SHP77 (cell line): Measurements from ENCODE around the gene NFKB2.

Source experiments
- DNase-seq, 2 experiments: peaks; one replicate each; lab custom pipeline; 2025; lab: John Stamatoyannopoulos, UW

NFKB2 gene

DNA sequence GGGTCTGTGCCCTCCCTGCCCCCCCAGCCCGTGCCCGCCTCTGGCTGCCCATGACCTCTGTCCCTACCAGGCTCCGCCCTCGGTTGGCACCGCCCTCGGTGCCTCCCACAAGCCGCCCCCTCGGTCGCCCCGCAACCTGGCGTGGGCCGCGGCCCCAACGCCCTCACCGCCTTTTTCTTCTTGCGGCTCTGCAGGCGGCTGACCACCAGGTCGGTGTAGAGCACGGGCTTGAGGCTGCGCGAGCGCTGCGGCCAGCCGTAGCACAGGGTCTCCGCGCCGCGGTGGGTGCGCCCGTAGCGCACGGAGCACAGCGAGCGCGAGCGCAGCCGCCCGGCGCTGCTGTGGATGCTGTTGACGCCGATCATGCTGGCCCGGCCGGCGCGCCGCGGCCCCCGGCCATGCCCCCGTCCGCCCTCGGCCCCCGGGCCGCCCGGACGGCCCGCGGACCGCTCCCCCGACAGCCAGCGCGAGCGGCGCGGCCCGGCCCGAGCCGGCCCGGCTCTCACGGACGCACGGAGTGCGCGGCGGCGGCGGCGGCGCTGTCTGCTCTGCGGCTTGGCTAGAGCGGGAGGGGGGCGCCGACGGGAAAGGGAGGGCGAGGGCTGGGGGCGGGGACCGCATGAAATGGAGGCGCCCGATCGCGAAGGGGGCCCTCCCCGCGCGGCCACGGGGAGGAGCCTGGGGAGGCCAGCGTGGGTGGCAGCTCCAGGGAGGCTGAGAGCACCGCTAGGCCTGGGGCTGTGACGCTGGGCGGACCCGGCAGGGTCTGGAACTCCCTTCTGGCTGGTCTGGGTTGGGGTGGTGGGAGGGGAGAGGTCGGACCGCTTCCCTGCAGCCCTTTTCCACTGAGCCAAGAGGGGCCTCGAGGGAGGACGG is 13.5 kb downstream of the NFKB2 start:
- no peak for DNase-seq

DNA sequence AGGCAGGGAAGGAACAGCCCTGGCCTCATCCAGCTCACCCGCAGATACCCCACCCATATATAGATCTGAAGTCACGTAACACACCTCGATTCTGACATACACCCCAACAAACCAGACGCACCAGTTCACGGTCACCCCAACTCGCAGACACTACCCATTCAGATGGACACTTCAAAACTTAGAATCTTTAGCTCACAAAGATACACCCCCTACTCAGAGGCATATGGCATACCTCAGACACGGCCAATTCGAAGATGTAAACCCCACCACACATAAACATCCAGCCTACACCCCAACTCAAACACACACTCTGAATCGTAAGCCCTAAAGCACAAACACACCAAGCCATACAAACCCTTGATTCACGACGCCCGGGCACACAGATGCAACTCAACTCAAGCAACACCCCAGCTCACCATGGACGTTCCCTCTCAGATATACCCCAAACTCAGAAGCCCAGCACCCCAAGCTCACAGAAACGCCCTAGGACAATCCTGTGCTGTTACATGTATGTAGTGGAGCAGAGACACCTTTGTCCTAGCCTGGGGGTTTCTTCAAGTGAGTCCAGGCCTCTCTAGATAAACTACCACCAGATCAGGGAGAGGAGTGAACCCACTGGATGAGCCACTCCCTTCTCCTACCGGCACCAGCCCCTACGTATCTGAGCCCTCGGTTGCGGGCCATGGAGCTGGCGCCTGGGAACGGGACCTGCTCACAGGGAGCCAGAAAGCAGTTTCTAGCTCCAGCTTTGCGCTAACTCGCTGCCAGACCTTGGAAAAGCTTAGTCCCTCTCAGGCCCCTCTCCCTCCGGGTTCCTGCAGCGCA is 14.3 kb downstream of the NFKB2 start:
- DNase-seq: no peak

DNA sequence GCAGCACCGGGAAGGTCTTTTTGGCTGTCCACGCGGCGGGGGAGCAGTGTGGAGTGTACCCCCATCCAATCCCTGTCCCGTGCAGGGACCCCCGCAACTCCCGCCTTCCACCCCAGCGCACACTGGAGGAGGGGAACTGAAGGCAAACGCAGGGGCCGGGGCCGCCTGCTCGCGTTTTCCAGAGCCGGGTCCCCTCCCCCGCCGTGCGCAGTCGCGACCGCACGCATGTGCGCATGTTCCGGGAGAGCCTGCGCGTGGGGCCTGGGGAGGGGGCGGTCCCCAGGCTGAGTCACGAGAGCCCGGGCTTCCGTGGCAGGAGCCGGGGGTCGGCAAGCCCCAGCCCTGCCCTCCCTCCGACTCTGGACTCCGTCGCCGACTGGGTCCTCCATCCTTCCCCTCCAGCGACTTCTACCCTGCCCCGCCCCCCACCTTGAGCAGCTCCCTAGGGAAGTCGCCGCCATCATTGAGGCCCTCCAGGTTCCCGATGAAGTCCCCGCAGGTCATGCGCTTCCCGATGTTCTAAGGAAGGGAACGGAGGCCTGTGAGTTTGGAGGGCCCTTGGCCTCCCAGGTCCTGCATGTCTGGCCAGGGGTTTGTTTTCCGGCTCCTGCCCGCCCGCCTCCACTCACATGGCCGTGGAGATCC is 15.0 kb downstream of the NFKB2 start:
- DNase-seq: no peak

DNA sequence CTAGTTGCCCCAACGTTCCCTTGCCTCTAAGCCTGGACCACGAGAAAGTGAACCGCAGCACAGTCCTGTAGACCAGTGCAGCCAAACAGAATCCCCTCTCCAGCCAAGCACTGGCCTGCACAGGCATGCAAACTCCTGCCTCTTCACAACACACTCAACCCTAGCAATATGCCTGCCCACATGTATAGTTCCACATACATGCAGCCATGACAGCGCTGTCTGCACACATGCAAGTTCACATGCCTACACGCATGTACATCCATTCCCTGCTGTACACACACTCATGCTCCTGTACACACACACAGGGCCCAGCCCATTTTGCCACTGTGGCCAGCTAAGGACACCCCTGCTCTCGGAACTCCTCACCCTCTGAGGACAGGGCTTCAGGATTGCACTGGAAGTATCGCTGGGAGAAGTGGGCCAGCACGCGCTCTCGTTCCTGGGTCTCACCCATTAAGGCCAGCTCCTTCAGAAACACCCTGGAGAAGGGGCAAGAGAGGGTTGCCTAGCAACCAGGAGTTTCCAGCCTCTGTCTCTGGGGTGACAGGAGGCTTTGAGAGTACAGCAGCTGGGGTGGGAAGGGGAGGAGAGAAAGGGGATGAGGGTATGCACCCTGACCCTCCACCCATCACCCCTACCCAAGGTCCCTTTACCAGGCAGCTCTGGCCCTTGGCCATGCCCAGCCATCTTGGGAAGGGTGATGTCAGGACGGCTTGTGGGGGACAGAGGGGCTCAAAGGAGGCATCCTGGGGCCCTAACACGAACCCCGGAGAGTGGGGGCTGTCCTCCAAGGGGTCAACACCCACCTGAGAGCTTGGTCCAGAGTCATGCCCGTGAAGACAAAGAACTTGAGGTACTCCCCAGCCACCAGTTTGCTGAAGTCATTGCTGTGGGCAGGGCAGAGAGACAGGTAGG is 16.1 kb downstream of the NFKB2 start:
- no peak for DNase-seq

DNA sequence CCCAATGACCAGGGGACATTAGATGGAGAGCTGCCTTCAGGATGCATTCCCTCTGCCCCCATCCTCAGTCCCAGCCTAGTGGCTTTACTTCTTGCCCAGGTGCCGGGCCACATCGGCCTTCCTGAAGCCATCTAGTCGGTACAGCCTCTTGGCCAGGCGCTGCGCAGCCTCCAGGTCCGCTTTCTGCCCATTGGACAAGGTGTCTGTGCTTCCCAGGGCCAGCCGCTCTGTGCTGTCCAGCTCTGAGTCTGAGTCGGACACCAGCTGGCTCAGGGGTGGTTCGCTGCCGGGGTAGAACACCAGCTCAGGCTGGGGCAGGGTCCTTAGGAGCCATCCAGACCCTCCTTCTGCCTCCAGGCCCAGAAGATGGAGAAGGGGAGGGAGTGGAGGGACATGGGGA is 16.8 kb downstream of the NFKB2 start:
- DNase-seq: no peak

DNA sequence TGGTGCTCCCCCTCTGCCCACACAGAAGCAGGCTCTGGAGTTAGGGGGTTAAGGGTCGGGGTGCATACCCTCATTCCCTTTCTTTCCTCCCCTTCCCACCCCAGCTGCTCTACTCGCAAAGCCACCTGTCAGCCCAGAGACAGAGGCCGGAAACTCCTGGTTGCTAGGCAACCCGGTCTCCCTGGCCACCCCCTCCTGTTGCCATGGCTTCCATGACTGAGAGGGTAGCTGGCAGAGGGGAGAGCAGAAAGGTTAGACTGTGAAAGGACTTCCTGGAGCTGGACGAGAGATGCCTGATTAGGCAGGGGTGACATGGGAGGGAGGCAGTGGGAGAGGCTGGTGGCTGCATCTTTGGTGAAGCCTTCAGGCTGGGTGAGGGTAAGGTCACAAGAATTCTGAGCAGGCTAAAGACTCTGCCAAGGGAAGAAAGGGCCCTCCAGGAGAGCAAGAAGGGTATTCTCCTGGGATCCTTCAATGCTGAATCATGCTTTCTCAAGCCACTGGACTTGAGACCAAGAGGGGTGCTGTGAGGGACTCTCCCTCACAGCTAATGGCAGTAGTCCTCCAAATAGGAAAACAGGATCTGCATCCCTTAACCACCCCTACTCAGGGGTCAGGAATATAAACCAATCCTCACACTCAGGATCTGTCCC is 17.7 kb downstream of the NFKB2 start:
- DNase-seq: peak; percentile 85

DNA sequence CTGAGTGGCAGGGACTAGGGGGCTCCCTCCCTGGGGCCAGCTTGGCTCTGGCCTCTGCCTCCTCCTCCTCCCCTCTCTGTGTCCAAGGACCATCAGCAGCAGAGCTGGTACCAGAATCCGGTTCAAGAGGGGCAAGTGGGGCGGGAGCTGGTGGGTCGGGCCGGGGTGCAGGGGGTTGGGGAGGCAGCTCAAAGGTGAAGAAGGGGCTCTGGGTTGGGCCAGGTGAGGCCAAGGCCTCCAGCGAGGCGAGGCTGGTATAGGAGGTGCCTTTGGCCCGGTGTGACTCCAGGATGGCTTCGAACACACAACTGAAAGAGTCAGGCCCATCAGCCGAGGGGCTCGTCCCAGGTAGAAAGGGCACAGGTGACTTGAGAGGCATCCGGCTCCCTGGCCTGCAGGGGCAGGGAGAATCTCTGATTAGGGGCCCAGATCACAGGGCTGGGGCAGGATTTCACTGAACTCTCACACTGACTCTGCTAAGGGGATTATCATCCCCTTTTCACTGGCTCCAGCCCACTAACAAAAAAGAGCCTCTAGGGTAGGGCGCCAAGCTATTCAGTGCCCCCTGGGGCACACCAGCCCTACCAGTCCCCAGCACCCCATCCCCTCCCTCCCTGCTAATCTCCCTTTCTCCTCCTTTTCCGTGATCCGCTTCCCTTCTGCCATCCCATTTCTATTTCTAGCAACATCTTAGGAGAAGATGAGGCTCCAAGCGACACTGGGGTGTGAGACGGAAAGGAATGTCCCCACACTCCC is 18.5 kb downstream of the NFKB2 start:
- DNase-seq: no peak

DNA sequence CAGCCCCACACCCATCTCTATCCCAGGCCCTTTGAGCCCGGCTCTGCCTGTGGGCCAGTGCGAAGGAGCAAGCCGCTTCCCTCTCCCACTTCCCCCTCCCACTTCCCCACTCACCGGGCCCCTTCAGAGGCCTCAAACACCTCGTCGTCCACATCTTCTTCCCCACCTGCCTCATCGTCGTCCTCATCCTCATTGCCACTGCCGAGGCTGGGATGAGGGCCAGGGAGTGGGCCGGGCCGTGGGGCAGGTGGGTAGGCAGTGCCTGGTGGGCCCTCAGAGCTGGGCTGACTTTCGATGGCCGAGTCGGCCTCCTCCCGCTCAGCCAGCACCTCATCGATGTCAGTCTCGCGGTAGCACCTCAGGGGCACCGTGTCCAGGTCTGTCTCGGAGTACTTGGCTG is 19.2 kb downstream of the NFKB2 start:
- no peak for DNase-seq

DNA sequence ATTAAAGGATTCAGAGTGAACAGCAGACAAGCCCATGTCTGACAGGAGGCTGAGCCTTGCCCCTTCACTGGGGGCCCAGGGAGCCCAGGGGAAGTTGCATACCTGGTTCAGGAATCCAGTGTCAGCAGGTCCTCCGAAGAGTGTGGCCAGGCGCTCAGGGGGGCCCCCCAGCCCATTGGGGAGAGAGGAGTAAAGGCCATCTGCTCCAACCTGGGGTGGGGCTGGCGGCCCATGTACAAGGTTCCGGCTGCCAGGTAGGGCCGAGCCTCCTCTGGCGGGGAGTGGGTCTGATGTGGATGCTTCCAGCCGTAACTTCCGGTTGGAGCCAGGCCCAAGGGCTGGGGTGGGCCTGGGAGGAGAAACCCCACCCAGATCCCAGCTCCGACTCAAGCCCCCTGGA is 20.8 kb downstream of the NFKB2 start:
- DNase-seq: no peak

DNA sequence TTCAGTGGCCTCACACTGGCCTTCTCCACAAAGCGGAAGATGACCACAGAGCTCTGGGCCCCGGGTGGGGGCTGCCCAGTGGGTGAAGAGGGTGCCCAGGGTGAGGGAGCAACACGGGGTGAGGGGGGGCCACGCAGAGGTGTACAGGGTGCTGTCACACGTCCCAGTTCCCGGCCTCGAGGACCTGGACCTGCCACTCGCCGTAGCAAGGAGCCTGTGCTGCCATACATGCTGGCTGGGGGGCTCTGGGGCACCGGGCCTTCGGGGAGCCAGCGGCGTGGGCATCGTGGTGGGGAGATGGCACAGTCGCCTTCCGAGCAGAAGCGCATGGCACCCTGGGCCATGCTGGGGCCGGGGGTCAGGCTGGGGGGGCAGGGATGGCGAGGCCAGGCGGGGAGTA is 21.2 kb downstream of the NFKB2 start:
- no peak for DNase-seq

DNA sequence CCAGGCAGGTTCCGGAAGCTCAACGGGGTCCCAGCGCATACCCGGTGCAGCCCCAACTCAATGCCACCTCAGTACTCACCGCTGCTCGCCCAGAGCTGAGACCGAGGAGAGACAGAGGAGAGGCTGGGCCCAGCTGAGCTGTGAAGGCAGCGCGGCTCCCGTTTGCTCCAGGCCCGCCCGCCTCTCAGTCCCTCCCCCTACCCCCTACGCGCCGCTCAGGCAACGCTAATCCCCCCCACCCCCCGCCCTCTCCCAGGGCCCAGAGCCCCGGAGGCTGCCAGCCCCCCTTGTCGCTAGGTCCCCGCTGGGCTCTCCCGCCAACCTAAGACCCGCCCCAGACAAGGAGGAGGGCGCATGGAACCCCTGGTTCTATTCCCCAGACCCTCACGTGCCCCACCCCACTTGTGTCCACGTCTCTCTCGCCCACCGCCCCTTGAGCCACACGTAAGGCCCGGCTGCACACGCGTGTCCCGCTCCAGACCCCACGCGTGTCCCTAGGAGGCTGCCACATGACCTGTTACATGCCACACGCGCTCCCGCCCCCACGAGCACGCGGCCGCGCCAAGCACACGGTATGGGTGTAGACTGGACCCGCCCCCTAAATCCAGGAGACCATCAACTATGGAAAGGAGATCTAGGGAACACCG is 23.2 kb downstream of the NFKB2 start, which contains the start of gene PSD:
Gene PSD, minus strand, starts transcription at position 164 of the 647 bp plus-strand sequence. CDS start 1,747 bp downstream, outside the sequence.
- DNase-seq: peak; percentile 70 to 72

DNA sequence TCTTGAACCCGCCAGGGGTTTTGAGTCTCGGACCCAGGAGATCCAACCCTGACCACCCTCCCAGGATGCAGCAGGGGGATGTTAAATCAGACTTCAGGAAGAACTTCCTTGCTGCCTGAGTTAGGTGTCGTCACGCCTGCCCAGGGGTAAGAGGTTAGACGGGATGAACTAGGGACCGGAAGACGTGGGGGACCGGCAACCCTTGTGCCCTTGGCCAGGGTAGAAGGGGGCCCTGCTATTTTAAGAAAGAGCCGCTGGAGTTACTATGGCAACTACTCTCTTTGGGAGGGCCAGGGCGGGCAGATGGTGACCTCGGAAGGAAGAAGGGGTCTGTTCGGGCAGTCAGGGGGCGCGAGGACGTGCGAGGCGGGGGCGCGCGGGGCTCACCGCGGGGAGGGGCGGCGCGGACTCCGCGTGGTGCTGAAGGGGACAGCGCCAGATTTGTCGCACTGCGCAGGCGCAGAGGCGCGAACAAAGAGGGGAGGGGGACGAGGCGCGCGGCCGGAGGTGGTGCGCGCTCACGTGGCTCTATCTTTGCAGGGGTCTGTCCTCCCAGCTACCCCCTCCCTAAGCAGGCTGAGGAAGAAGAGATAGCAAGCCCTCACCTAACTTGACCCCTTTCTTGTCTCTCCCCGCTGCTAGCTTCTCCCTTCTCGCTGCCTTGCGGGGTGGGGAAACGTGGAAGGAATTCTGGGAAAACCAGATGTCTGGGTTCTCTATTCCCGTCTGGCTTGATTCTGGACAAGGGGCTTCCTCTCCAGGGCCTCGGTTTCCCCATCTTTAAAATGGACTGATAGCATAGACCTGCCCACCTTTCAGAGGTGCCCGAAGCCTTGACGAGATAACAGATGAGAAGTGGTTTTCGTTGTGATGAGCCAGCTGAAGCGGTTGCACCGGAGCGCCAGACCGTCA is 24.0 kb downstream of the NFKB2 start:
- DNase-seq: peak; percentile 70 to 80

DNA sequence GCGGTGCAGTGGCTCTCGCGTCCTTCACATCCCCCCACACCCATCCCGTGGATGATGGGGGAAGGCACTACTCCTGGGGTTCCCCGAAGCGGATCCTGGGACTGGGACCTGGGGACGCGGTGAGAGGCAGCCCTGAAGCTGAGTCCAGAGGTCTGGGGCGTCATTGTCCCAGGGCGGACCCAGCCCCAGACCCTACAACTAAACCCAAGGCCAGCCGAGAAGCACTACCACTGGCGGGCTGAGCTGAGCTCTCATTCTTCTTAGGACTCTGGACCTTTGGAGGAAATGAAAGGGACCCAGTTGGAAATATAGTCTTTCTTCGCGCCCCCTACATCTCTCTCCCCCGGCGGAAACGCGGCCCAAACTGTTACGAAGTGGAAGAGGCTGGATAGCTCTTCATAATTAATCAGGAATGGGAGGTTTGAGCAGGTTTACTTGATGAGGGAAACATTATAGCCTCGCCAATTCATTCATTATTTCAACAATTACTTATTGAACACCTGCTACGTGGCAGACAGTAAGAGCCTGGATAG is 24.7 kb downstream of the NFKB2 start:
- no peak for DNase-seq

DNA sequence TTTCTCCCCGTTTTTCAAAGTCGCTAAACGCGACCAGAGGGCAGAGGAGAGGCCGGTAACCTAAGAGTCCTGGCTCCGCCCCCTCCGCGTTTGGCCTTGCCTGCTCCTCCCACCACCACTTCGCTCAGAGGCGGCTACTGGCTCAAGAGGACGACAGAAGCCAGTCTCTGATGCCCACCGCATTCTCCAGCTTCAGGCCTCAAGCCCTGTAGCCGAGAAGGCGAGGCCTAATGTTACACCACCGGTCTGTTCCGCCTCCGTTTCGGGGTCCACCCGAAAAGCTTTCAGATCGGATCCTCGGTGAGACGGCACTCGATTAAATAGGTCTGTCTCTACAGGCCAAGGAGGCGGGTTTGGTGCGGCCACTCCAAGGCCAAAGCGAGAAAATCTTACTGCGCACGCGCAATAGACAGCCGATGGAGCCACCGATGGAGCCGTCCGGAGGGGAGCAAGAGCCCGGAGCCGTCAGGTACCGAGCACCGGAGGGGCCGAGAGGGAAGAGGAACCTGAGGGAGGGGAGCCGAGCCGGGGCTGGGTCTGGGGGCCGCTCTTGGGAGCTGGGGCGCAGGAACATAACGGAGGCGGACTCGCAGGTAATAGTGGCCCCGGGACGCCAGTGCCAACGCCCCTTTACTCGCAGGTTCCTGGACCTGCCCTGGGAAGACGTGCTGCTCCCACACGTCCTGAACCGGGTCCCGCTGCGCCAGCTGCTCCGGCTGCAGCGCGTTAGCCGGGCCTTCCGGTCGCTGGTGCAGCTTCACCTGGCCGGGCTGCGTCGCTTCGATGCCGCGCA is 25.4 kb downstream of the NFKB2 start, which contains the start of gene FBXL15:
Gene FBXL15, plus strand, starts transcription at position 123 of the 793 bp plus-strand sequence. Its CDS starts 294 bp downstream, at position 417.
- DNase-seq: peak; percentile 96 to 97

DNA sequence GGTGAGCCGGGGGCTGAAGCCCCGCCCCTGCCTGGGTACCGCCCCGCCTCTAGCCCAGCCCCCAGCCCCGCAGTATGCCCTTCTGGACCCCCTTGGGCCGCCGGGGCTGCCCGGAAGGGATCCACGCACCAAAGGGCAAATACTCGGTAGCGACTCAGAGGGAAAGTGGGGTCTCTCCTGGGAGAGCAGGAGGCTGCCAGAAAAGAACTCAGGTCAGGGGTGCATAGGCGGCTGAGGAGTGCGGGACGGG is 25.9 kb downstream of the NFKB2 start:
- no peak for DNase-seq

DNA sequence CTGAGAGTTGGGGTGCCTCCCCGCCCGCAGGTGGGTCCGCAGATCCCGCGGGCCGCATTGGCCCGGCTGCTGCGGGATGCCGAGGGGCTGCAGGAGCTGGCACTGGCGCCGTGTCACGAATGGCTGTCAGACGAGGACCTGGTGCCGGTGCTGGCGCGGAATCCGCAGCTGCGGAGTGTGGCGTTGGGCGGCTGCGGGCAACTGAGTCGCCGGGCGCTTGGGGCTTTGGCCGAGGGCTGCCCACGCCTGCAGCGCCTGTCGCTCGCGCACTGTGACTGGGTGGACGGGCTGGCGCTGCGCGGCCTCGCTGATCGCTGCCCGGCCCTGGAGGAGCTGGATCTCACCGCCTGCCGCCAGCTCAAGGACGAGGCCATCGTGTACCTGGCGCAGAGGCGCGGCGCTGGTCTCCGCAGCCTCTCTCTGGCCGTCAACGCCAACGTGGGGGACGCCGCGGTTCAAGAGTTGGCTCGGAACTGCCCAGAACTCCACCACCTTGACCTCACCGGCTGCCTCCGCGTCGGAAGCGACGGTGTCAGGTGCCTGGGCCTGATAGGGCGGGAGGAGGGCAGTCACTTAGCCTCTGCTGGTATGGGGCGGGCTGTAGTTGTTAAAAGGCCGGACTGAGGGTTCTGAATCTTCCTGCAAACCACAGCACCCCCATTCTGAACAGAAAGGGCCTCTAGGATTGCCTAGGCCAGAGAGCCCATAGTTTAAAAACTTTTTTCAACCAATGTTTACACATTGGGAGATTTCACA is 26.4 kb downstream of the NFKB2 start:
- no peak for DNase-seq
